Adrenal gland (tissue), 12 donors: ENCODE data around the gene C1orf185. TPM values are rescaled to one million over a fixed set of nuclear protein-coding genes. Genes with fewer than 3 reads are reported as not detected.
A peak's percentile ranks its signal among the peaks of the same experiment; 100 is the strongest.

Experiments
- DNase-seq, 7 donors: peaks; one replicate each; pipeline ENCODE4 v3.0.0-alpha.2; 2019 to 2020
- H3K27ac ChIP-seq, 5 donors: fragments of 200-600 bp; sonication (generic) in 4 of 5; 1 replicate in 3 of 5; 2 replicates in 2 of 5; pipeline versions ENCODE4 v1.5.1 to v1.8.0; 2016 to 2020; ENCODE audit warnings: mild to moderate bottlenecking in 1 of 5
- H3K27me3 ChIP-seq: fragments of 200-600 bp; 2 replicates; pipeline ENCODE4 v1.8.0; 2021
- H3K36me3 ChIP-seq, 2 donors: fragments of 200-600 bp; replicated peaks in 1 of 2; 1 replicate in 1 of 2; 2 replicates in 1 of 2; pipeline versions ENCODE4 v1.5.1 to v1.8.0; 2018 to 2022
- H3K4me1 ChIP-seq, 2 donors: fragments of 200-600 bp; replicated peaks in 1 of 2; 1 replicate in 1 of 2; 2 replicates in 1 of 2; pipeline versions ENCODE4 v1.5.1 to v1.8.0; 2018 to 2021
- H3K4me3 ChIP-seq, 4 donors: fragments of 200-600 bp; sonication (generic) in 3 of 4; one replicate each; pipeline ENCODE4 v1.5.1; 2016 to 2018
- H3K9me3 ChIP-seq, 3 donors: fragments of 200-600 bp; sonication (generic) in 1 of 3; replicated peaks in 1 of 3; 1 replicate in 2 of 3; 2 replicates in 1 of 3; pipeline versions ENCODE4 v1.5.1 to v1.8.0; 2016 to 2021
- POLR2A ChIP-seq, 2 donors: fragments of 450-650 bp; IDR thresholded peaks; one replicate each; pipeline ENCODE4 v1.6.1; 2017; ENCODE audit warnings: antibody characterized with exemption in 2 of 2, mild to moderate bottlenecking in 2 of 2, moderate library complexity in 1 of 2
- WGBS, 4 donors: extraction: QIAGEN DNeasy Blood & Tissue Kit in 2 of 4; methylation state at CpG; one replicate each; pipeline versions ENCODE4 v1.1.5 to v1.1.7; 2013 to 2017; 5-methylcytosine and 5-hydroxymethylcytosine counted together
- intact Hi-C, 2 donors: fragments of 100-400 bp; cut with DNase I; formaldehyde crosslinking; loops; one replicate each; pipeline versions ENCODE4 v1.14.1 to v1.15.0; 2022 to 2023
- microRNA counts, 2 donors: library from miRNA; unstranded; fragments of <30 nt; microRNA quantifications; one replicate each; lab custom pipeline; 2016
- microRNA-seq, 3 donors: library from miRNA; unstranded; fragments of <30 nt; microRNA quantifications; one replicate each; pipeline ENCODE4, GENCODE V29; 2017 to 2020
- polyA plus RNA-seq, 3 donors: library from polyadenylated mRNA; stranded (reverse); fragments of 200-250 nt in 2 of 3; fragments of 350-450 nt in 1 of 3; fragmentation: Illumina TruSeq in 1 of 3; extraction: RNeasy Lipid Tissue Mini Kit (QIAGEN cat#74804) in 1 of 3; gene quantifications; one replicate each; pipeline ENCODE4 v1.2.3, GENCODE V29; 2013 to 2014
- small RNA-seq, 2 donors: library from RNA; depleted of rRNA; stranded (forward); fragments of <200 nt; gene quantifications; one replicate each; pipeline ENCODE3, GENCODE V24; 2016
- total RNA-seq, 9 donors: library from RNA; depleted of rRNA in 4 of 9; stranded (reverse); fragments of >200 nt in 4 of 9; fragments of 120-200 nt in 1 of 9; fragmentation: NEBNext Ultra II Directional in 1 of 9; extraction: Animal tissue kit (Norgen Biotek cat#: 25700) in 1 of 9; gene quantifications; one replicate each; pipeline versions ENCODE4 v1.1.0 to v1.2.4, GENCODE V29; 2013 to 2023
- TF ChIP-seq, protein P1 (sequence below), 6 experiments: fragments of 450-650 bp in 4 of 6; fragments of 200-600 bp in 2 of 6; sonication (generic) in 1 of 6; IDR thresholded peaks; 1 replicate in 5 of 6; 2 replicates in 1 of 6; pipeline versions ENCODE4 v1.5.1 to v1.8.0; 2016 to 2021; ENCODE audit warnings: antibody characterized with exemption in 6 of 6, mild to moderate bottlenecking in 2 of 6, moderate library complexity in 1 of 6
- donor health status: healthy with polysubstance abuse.
- donor health status: Bipolar disorder and iron deficiency.
- donor health status: DM: yes; HTN: yes; CAD: no.
- donor health status: DM: no; HTN: no; CAD: no.
- donor health status: DM: no; HTN: no; CAD: no.
- donor health status: DM: yes; HTN: yes; CAD: no.

The C1orf185 gene
- total and polyA plus RNA-seq, 12 donors = not detected

DNA sequence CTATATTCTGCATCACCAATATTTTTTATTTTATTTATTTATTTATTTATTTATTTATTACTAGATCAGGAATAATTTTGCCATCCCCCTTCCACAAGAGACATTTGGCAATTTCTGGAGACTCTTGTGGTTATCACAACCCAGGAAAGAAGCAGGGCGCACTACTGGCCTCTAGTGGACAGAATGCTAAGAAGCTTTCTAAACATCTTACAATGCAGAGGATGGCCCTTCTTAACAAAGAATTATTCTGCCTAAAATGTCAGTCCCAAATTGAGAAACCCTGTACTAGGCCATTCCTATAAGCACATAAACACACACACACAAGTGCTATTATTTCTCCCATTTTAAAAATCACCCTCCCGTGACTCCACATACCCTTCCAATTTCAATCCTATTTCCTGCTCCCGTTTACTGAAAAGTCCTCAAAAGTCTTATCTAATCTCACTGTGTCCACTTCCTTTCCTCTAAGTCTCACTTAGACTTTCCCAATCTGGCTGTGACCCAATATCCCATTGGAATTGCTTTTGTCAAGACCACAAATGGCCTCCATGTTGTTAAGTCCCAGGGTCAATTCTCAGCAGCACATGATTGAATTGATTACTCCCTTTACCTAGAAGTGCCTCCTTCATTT lies 90.3 kb downstream of the C1orf185 start:
- TF ChIP-seq, protein P1, sequence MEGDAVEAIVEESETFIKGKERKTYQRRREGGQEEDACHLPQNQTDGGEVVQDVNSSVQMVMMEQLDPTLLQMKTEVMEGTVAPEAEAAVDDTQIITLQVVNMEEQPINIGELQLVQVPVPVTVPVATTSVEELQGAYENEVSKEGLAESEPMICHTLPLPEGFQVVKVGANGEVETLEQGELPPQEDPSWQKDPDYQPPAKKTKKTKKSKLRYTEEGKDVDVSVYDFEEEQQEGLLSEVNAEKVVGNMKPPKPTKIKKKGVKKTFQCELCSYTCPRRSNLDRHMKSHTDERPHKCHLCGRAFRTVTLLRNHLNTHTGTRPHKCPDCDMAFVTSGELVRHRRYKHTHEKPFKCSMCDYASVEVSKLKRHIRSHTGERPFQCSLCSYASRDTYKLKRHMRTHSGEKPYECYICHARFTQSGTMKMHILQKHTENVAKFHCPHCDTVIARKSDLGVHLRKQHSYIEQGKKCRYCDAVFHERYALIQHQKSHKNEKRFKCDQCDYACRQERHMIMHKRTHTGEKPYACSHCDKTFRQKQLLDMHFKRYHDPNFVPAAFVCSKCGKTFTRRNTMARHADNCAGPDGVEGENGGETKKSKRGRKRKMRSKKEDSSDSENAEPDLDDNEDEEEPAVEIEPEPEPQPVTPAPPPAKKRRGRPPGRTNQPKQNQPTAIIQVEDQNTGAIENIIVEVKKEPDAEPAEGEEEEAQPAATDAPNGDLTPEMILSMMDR (IDR thresholded peaks at IDR 0.05) = peak; percentile 53 to 88 (median 77)
- no peak for TF ChIP-seq POLR2A (IDR thresholded peaks at IDR 0.05)
- peak; percentile 61 to 87 (median 75) for DNase-seq
- H3K27me3 ChIP-seq = no peaks in the 10 kb centered on the region
- intact Hi-C loops = loop anchor here (5.0 kb wide), 1 partner anchor 105 kb away; no protein-coding TSS in a partner anchor
- WGBS, 4 donors = 24 to 35% (median 31%) methylated on average over 3 of the region's 3 CpGs
- H3K9me3 ChIP-seq = no peaks in the 10 kb centered on the region
- H3K27ac ChIP-seq = peak overlapping the region in 1 of 5 donors; percentile 18
- no peaks in the 10 kb centered on the region for H3K4me1 ChIP-seq
- no peak overlapping the region for H3K4me3 ChIP-seq
- H3K36me3 ChIP-seq = no peaks in the 10 kb centered on the region

DNA sequence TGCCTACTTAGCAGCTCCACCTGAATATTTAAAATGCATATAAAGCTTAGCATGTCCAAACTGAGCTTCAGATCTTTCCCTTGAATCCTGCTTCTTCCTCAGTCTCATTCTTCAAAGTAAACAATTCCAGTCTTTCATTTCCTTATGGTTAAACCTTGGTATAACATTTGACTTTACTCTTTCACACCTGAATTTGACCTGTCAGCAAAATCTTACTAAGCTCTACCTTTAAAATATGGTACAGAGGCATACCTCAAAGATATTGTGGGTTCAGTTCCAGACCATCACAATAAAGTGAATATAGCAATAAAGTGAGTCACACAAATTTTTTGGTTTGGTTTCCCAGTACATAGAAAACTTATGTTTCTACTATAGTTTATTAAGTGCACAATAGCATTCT lies 91.5 kb downstream of the C1orf185 start:
- Histone ChIP-seq H3K27me3 (no peaks in the 10 kb centered on the region), H3K27ac (no peak overlapping the region), H3K9me3 (no peaks in the 10 kb centered on the region), H3K36me3 (no peaks in the 10 kb centered on the region), H3K4me3 (no peak overlapping the region), H3K4me1 (no peaks in the 10 kb centered on the region)
- intact Hi-C loops = loop anchor here (5.0 kb wide), 1 partner anchor 104 kb away; no protein-coding TSS in a partner anchor
- TF ChIP-seq, protein P1 (IDR thresholded peaks at IDR 0.05) = no peak
- TF ChIP-seq POLR2A (IDR thresholded peaks at IDR 0.05) = no peak
- DNase-seq = no peak

MicroRNAs encoded within 50 kb of the gene (microRNA counts, 767-probe panel; counts per million panel counts)
- microRNA hsa-miR-4421 (lab: Ali Mortazavi, UCI) = 0 counts per million in 2 donors

Small RNA genes within 50 kb of the gene (microRNA-seq; reads per million reads assigned to microRNA genes)
- gene MIR4421 = 0 reads per million in 3 donors
- gene MIR6500 = 0 reads per million in 3 donors

Small RNA genes within 50 kb of the gene (small RNA-seq; reads per million reads assigned to genes)
- gene MIR4421 = 0 reads per million in 2 donors
- 0 reads per million in 2 donors for gene MIR6500
- 0 reads per million in 2 donors for gene RF00019

Other genes with a start within 250 kb of the C1orf185 start
- gene FAF1, start 142.0 kb upstream of the C1orf185 start, total RNA-seq = 10 to 100 TPM; 25.2 to 88.4 (median 48.0) TPM
- 10 to 100 TPM; 23.4 to 79.9 (median 24.7) TPM for gene FAF1, start 142.0 kb upstream of the C1orf185 start, polyA plus RNA-seq
- gene CDKN2C, start 132.0 kb upstream of the C1orf185 start, total RNA-seq = 10 to 100 TPM in 8 of 9 donors, 1 to 10 TPM in 1; 8.0 to 46.0 (median 24.5) TPM
- gene CDKN2C, start 132.0 kb upstream of the C1orf185 start, polyA plus RNA-seq = 10 to 100 TPM; 15.7 to 27.4 (median 18.5) TPM
- gene RNF11, start 134.0 kb downstream of the C1orf185 start, total RNA-seq = 100 to 1,000 TPM in 7 of 9 donors, 10 to 100 TPM in 2; 70.3 to 140 (median 118) TPM
- gene RNF11, start 134.0 kb downstream of the C1orf185 start, polyA plus RNA-seq = 100 to 1,000 TPM in 1 of 3 donors, 10 to 100 TPM in 2; 32.6 to 142 (median 49.0) TPM
- gene TTC39A, start 228.3 kb downstream of the C1orf185 start, total RNA-seq = 10 to 100 TPM in 8 of 9 donors, 1 to 10 TPM in 1; 8.1 to 44.8 (median 20.4) TPM
- gene TTC39A, start 228.3 kb downstream of the C1orf185 start, polyA plus RNA-seq = 1 to 10 TPM; 4.7 to 8.7 (median 5.9) TPM